T-helper 22 cell (primary cell): ENCODE measurements around the gene CTDNEP1.
A peak's percentile ranks its signal among the peaks of the same experiment; 100 is the strongest.

Source experiments
- DNase-seq: peaks from one replicate; pipeline ENCODE4 v3.0.0-alpha.2; 2020; ENCODE audit warnings: low read depth

The CTDNEP1 gene

DNA sequence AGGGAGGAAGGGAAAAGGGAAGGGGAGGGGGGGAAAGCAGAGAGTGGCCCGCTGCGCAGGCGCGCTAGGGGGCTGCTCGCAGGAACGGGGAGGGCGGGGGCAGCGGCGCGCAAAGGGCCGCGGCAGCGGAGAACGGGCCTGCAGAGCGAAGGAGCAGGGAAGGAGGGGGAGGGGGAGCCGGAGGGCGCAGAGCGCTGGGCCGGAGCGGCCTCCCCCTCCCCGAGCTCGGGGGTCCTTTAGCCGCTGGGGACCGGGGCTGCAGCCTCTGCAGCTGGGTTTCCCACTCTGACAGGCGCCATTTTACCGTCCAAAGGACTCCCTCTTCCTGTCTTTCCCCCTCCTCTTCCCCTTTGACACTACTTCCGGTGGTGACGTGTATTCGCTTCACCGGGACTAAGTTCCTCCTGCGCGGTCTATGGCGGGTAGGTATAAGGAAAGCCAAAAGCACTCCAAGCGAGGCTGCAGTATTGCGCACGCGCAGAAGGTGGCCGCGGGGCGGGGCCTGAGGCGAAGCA lies at the start of gene CTDNEP1:
TSS of gene CTDNEP1 (minus strand) at position 74 of the 515 bp plus-strand sequence. CDS start 438 bp downstream, outside the sequence.
- DNase-seq: peak; percentile 98

DNA sequence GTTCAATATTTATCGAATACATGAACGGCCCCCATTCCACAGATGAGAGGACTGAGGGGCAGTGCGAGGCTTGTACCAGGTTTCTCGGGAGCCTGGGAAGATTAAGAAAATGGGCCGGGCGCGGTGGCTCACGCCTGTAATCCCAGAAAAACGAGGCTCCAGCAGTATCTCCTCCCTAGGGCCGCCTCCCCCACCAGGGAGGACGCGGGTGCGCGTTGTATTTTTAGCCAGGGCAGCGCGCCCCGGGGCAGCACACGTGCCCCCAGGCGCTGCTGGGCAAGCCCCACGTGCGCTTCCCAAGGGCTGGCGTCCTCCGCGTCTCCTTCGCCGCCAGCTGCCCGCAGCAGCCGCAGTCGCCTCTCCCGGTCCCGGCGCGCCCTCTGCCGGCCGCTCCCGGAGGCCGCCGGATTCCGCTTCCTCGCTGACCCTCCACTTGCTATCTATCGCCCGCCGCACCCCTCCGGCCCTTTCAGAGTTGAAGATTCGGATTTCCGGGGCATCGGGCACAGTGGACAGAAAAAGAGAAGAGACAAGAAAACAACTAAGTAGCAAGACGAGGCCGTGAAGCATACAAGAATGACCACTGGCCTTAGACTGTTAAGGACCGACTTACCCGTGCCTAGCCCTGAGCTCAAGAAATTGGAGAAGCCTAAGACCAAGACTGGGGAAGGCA lies 44.8 kb upstream of the CTDNEP1 start:
- peak; percentile 30 for DNase-seq

DNA sequence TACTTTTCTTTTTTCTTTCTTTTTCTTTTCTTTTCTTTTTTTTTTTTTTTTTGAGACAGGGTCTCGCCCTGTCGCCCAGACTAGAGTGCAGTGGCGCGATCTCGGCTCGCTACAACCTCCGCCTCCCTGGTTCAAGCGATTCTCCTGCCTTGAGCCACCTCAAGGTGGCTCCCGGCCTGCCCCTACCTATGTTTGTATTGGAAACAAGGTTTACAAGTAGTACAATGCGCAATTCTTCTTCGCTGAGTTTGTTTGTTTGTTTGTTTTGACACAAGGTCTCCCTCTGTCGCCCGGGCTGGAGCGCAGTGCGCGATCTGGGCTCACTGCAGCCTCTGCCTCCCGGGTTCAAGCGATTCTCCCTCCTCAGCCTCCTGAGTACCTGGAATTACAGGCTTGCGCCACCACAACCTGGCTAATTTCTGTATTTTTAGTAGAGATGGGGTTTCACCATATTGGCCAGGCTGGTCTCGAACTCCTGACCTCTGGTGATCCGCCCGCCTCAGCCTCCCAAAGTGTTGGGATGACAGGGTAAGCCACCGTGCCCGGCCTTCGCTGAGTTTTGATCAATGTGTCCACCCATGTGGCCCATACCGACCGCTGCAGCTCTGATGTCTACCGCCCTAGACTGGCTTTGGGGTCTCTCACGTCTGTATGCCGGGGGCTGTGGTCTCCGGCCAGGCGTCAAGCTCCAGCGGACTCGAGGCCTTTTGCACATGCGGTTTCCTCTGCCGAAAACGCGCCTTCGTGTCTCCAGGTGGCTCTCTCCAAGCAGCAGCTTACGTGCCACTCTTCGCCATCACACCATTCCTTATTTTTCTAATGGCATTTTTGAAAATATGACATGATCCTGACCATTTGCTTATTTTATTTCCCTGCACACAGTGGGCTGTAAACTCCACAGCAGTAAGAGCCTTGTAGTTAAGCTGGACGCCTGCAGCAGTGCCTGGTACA lies 44.0 kb upstream of the CTDNEP1 start:
- no peak for DNase-seq

DNA sequence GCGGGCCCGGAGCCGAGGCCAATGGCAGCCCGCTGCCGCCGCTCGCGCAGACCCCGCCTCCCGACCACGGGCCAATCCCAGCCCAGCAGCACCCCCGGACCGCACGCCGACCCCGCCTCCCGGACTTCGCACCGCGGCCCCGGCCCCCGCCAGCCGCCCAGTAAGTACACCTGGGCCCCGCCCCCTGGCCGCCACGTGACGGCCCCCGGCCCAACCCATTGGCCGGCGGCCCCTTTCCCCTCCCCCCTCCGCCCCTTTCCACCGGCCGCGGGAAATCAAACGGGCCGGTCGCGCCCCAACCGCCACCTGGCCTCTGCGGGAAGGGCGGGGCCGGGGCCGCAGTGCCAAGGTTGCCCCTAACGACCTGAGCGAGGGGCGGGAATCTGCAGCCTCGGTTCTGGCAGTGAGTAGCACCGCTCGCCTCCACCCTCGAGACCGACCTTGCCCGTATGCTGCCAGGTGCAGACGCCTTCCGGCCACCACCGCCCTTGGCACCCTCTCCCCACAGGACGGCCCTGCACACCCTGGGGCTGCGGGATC lies 43.1 kb upstream of the CTDNEP1 start, which contains the start of gene YBX2:
TSS of gene YBX2 (minus strand) at position 26 of the 540 bp plus-strand sequence. CDS start 139 bp downstream, outside the sequence.
- peak; percentile 76 for DNase-seq

DNA sequence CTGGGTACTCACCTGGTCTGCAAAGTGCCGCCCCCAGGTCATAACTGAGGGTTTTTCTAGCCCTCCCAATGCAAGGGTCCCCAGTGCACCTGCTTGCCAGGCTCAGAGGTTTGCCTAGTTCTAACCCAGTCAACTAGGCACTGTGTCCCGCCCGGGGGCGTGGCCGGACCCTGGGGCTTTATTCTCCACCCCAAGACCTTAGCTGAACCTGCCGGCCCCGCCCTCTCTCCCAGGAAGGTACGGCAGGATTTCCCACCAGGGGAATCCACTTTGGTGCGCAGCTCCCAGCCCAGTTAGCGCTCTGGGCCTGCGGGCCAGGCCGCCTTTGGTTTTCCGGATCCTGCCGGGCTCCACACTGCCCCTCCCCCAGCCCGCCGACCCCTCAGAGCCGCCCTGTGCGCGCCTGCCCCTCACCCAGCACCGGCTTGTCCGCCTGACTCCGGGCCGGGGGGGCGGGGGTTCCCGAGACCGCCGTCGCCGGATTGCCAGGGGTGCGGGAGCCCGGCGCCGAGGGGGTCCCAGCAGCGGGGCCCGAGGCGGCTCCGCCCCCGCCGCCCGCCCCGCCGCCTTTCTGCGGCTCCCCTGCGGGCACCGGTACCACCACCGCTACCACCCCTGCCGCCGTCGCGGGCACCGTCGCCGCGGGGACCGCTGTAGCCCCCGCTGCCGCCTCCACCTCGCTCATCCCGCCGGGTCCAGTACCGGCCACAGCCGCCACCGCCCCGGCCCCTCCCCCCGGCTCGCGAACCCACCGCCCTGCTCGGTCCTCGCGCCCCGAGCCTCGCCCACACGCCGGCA lies 42.5 kb upstream of the CTDNEP1 start:
- DNase-seq: peak; percentile 29

DNA sequence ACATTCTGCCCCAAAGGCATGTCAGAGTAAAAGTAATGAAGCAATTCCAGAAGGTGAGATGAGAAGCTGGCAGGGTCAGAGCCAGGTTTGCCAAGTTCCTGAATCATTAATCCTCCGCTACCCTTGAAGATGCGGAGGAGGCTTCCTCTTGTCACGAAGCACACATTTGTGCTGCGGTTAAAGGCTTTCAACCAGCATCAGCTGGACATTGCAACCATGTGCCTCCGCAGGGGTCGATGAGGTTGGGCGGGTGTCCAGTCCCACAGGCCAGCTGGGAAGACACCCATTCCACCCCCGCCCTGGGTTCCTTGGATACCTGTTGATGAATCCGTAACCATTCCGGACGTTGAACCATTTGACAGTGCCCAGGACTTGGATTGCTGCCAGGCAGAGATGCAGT lies 41.6 kb upstream of the CTDNEP1 start:
- no peak for DNase-seq

DNA sequence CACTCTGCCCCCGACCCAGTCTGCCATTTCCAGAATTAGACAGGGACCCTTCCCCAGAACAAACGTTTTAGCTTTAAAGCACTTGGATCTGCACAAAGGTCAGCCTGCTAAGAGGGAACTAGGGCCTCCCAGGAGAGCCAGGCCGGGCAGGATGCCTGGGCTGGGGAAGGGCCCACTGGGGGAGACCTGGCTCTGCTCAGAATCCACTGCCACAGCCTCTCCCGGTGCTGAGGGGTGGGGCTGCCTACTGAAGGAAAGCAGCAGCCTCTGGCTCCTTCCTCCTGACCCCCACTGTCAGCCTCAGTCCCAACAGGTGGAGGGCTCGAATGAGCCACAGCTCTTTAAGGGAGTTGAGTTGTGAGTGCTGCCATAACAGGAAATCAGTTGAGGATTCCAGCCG lies 41.2 kb upstream of the CTDNEP1 start:
- DNase-seq: no peak

DNA sequence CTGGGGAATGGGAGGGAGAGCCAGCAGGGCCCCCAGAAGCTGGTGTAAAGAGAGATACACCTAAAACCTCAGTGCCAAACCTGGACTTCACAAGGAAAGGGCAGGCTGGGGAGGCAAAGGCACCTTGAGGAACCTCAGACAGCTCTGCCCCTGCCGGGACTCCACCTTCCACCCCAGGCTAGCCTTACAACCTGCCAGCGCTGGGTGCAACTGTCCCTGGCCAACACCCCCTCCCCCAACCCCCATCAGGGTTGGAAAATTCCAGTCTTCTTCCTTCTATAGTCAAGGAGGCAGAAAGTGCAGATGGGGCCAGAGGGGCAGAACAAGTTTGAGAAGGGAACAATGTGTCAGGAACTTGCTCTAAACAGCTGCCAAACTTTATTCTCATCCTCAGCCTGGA lies 40.7 kb upstream of the CTDNEP1 start:
- no peak for DNase-seq

DNA sequence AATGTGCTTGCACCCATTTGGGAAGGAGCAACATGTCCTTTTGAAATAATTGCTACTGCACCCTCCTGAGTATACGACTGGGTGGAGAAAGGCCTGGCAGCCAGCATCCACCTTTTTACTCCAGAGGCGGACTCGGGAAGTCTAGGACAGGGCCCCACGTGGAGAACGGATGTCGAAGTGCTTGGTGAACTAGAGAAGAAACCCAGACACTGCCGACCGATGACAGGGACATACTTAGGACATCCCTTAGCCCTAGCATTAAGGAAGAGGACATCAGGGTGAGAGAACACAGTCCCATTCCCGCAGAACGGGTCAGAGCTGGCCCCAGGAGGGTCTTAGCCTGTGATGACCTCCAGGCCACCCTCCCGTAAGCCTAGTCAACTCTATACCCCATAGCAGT lies 39.2 kb upstream of the CTDNEP1 start:
- DNase-seq: no peak

DNA sequence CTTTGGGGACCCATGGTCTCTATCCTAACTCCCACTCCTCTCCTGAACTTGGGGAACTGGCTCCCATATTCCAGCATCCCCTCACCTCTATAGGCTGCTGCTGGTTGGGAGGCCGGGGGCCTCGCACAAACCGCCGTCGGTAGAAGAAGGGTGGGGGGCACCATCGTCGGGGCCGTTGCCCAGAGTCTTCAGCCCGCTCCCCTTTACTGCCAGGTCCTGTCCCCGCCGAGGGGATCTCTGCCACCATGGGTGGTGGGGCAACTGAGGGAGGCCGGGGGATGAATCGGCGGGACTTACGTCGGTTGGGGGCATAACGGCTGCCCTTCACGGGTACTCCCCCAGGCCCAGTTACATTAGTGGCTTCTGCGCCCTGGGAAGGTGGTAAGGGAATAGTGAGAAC lies 38.6 kb upstream of the CTDNEP1 start:
- DNase-seq: no peak

DNA sequence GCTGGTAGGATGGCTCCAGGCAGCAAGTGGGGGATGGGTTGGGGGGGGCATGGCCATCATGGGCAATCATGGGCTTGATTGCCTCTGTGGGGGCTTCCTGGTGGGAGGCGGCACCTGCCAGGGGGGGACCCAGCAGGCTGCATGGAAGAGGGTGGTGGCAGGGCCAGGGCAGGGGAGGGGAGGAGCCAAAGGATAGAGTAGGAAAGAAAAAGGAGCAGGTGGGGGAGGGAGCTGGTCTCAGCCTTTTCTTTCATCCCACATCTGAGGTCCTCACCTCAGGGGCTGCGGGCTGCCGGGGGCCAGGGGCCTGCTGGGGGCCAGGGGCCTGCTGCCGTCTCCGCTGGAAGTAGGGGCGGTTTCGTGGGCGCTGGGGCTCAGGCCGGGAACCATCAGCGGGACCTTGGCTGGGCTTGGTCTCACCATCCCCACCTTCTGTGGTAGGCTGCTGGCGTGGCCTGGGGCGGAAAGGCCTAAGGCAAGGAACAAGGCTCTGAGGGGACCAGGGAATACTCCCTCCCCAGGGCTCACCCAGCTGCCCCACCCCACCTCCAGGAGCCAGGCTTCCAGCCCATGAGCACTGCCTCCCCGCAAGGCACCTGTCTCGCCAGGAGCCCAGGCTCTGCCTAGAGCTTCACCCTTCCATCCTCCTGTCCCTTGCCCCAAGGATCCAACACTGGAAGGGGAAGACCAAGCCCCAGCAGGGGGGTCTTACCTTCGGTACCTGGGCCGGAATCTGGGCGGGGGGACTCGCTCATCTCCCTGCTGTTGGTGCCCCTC lies 37.9 kb upstream of the CTDNEP1 start:
- no peak for DNase-seq

DNA sequence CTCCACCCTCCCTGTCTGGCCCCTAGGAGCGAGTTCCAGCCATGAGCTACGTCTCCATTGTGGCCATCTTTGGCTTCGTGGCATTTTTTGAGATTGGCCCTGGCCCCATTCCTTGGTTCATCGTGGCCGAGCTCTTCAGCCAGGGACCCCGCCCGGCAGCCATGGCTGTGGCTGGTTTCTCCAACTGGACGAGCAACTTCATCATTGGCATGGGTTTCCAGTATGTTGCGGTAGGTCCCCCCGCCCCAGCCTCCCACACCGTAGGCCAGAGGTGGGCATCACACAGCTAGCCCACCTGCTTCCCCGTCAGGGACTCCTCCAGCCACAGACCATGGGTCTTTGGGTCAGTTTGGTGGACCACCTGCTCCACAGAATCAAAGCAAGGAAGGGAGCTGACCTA lies 34.1 kb upstream of the CTDNEP1 start:
- DNase-seq: no peak

DNA sequence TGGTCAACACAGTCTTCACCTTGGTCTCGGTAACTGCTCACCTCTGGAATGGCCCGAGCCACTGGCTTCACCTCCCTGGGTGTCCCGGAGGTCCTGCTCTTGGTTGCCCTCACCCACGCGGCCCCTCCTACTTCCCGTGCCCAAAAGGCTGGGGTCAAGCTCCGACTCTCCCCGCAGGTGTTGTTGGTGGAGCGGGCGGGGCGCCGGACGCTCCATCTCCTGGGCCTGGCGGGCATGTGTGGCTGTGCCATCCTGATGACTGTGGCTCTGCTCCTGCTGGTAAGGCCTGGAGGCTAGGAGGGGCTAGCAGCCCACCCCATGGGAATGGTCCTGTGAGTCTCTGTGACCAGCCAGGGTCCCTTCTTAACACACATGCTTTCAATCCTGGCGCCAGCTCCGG lies 33.4 kb upstream of the CTDNEP1 start:
- DNase-seq: no peak

DNA sequence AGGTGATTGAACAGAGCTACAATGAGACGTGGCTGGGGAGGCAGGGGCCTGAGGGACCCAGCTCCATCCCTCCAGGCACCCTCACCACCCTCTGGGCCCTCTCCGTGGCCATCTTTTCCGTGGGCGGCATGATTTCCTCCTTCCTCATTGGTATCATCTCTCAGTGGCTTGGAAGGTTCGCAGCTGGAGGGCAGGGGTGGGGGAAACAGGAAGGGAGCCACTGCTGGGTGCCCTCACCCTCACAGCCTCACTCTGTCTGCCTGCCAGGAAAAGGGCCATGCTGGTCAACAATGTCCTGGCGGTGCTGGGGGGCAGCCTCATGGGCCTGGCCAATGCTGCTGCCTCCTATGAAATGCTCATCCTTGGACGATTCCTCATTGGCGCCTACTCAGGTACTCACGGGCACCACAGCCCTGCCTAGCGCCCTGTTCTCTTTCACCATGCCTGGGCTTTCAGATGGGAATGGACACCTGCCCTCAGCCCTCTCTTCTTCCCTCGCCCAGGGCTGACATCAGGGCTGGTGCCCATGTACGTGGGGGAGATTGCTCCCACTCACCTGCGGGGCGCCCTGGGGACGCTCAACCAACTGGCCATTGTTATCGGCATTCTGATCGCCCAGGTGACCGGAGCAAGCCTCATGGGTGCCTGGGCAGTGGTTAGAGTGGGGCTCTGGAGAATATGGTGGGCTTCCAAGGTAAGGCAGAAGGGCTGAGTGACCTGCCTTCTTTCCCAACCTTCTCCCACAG lies 32.1 kb upstream of the CTDNEP1 start:
- DNase-seq: no peak

DNA sequence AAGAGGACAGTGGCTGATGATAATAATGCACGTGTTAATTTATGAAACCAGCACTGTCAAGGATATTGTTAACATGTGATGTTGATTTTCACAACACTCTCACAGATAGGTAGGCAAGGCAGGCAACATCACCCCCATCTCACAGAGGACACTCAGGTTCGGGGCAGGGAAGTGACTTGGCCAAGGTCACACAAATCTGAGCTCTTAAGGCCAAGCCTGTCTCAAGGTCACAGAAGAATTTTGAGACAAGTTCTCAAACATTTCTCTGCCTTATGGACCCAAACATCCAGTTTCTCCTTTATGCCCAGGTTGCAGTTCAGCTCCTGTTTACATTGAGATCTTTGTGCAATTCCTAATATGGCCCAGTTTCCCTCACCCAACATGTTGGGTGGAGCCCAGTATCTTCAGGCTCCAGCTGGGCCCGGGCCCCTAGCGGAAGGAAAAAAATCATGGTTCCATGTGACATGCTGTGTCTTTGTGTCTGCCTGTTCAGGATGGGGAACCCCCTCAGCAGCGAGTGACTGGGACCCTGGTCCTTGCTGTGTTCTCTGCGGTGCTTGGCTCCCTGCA lies 31.3 kb upstream of the CTDNEP1 start:
- DNase-seq: no peak

DNA sequence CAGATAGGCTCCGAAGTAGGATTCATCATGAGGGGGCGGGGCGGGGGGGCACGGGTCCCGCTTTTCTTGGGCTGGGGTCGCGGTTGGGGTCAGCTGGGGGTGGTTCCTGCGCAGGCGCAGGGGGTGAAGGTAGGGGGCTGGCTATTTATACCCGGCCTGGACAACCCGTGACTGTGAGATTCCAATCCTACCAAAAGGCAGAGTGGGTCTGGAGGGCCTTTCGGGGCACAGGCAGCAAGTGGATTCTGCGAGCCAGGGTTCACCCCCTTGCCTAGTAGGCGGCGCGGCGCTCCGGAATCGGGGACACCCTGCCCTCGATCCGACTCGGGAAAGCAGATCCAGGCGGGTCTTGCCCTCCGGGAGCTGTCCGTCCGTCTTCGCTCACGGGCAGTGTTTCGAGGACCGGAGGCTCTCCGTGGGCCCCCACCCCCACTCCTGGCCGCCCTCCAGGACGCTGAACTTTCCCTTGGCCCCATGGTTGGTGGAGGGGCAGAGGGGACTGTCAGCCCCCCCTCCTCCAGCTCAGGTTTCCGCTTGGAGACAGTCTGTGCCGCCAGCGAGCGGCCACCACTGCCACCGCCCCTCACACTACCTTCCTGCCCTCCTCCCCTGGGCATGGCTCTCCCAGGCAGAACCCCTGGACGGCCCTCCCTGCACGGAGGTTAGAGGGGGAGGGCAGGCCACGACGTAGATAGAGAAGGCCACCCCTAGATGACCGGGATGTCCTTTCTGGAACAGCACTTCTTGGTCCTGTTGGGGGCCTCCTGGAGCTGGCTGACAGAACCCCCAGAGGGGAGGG lies 30.6 kb upstream of the CTDNEP1 start:
- no peak for DNase-seq

DNA sequence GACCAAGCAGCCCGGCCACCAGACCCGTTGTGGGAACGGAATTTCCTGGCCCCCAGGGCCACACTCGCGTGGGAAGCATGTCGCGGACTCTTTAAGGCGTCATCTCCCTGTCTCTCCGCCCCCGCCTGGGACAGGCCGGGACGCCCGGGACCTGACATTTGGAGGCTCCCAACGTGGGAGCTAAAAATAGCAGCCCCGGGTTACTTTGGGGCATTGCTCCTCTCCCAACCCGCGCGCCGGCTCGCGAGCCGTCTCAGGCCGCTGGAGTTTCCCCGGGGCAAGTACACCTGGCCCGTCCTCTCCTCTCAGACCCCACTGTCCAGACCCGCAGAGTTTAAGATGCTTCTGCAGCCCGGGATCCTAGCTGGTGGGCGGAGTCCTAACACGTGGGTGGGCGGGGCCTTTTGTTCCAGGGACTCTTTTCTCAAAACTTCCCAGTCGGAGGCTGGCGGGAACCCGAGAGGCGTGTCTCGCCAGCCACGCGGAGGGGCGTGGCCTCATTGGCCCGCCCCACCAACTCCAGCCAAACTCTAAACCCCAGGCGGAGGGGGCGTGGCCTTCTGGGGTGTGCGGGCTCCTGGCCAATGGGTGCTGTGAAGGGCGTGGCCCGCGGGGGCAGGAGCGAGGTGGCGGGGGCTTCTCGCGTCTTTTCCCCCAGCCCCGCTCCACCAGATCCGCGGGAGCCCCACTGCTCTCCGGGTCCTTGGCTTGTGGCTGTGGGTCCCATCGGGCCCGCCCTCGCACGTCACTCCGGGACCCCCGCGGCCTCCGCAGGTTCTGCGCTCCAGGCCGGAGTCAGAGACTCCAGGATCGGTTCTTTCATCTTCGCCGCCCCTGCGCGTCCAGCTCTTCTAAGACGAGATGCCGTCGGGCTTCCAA lies 29.8 kb upstream of the CTDNEP1 start, which contains the start of gene SLC2A4:
TSS of gene SLC2A4 (plus strand) at position 645 of the 879 bp plus-strand sequence. CDS start at position 862, 217 bp downstream.
- peak; percentile 68 for DNase-seq

DNA sequence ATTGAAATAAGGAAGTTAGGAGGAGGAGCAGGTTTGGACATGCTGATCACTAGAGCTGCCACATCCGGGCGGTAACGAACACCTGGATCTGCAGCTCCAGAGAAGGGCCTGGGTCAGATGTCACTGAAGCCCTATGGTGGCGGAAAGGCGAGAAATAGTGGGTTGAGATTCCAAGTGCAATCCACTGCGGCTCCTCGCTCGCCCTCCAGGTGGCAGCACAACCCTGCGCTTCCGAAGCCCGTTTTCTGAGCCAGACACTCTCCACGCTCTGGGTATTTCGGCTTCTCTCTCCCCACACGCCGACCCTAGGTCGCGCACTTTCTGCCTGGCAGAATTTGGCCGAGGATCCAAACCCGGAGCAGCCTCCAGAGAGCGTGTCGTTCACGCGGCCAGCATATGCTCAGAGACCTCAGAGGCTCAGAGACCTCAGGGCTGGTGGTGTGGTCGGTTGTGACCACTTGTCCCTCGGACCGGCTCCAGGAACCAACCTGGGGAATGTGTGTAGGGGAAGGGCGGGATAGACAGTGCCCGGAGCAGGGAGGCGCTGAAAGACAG lies 29.1 kb upstream of the CTDNEP1 start:
- peak; percentile 56 for DNase-seq
